Activated T-helper 9 cell treated with anti-CD3 and anti-CD28 coated beads, Interleukin-2, amount 50 U/mL, for 16 hours (primary cell): Measurements from ENCODE around the gene INHBE.
"Not testable (repeated sequence)": the region's sequence is repeated elsewhere in the genome, so short reads cannot be mapped to it uniquely, and the experiment has no call there.

Experiments
- DNase-seq: peaks from one replicate; pipeline ENCODE4 v3.0.0-alpha.2; 2020; ENCODE audit warnings: low read depth

INHBE gene

GRCh38 chr12:57454566-57455373 lies at the start of gene INHBE:
Gene INHBE, plus strand, starts transcription at chr12:57455307. Its CDS starts 230 bp downstream, at chr12:57455537.
- no peak for DNase-seq

DNA sequence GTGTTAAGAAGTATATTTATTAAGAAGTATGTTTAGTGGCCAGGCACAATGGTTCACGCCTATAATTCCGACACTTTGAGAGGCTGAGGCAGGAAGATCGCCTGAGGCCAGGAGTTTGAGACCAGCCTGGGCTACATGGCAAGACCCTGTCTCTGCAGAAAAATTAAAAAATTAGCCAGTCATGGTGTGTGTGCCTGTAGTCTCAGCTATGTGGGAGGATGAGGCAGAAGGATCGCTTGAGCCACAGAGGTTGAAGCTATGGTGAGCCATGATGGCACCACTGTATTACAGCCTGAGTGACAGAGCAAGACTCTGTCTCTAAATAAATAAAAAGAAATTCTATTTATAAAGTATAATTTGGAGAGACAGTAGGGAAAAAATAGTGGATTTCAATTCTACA lies 44.6 kb upstream of the INHBE start:
- no peak for DNase-seq

DNA sequence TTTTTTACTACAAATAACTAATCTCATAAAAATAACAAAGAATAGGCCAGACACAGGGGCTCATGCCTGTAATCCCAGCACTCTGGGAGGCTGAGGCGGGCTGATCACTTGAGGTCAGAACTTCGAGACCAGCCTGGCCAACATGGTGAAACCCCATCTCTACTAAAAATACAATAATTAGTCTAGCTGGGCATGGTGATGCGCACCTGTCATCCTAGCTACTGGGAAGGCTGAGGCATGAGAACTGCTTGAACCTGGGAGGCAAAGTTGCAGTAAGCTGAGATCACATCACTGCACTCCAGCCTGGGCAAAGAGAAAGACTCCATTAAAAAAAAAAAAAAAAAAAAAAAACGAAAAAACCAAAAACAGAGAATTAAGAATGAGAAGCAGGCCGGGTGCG lies 40.9 kb upstream of the INHBE start:
- DNase-seq, result not testable (repeated sequence)

- no peak for DNase-seq
Observed at GRCh38 chr12:57415088-57415487, 40.0 kb upstream of the INHBE start.

DNA sequence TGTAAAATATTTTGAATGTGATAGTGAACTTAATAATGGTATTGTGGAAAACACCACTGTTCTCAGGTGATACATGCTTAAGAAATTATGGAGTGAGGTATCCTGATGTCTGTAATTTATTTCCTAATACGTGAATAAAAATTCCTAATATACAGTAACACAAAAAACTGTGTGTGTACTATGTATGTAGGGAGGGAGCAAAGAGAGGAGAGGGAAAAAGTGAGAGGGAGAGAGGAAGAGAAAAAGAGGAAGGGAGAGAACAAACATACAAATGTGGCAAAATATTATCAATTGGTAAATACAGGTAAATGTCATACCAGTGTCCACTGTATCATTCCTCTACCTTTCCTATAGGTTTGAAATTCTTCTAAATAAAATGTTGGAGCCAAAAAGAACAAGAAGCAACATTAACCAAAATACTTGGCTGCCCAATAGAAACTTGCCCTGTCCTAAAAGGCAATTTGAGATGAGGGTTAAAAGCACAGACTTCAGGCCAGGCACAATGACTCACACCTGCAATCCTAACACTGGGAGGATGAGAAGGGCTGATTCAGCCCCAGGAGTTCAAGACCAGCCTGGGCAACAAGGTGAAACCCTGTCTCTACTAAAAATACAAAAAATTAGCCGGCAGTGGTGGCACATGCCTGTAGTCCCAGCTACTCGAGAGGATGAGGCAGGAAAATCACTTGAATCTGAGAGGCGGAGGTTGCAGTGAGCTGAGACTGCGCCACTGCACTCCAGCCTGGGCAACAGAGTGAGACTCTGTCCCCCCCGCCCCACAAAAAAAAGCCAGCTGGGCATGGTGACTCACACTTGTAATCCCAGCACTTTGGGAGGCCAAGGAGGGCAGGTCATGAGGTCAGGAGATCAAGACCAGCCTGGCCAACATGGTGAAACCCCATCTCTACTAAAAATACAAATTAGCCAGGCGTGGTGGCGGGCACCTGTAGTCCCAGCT lies 38.8 kb upstream of the INHBE start:
- no peak for DNase-seq

DNA sequence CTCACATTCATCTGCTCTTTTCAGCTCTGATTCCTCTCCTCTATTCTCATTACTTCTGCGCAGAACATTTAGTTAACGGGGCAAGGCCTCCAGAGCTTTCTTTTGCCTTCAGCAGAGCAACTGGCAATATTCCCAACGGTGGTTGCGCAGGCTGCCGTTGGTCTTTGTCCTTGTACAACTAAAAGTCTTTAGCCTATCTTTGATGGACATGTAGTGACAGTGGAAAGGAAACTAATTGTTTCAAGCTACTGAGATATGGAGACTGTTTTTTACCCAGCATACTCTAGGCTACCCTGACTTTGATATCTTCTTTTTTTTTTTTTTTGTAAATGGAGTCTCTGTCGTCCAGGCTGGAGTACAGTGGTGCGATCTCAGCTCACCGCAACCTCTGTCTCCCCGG lies 36.9 kb upstream of the INHBE start:
- DNase-seq, result no peak

GRCh38 chr12:57419495-57419894 lies 35.6 kb upstream of the INHBE start:
- no peak for DNase-seq

GRCh38 chr12:57420482-57420881 lies 34.6 kb upstream of the INHBE start:
- no peak for DNase-seq

DNA sequence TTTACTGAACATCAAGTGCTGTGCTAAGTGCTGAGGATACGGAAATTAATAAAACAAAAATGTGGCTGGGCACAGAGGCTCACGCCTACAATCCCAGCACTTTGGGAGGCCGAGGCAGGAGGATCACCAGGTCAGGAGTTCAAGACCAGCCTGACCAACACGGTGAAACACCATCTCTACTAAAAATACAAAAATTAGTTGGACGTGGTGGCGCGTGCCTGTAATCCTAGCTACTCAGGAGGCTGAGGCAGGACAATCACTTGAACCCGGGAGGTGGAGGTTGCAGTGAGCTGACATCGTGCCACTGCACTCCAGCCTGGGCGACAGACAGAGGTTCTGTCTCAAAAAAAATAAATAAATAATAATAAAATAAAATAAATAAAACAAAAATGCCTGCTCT lies 28.2 kb upstream of the INHBE start:
- not testable (repeated sequence) for DNase-seq

DNA sequence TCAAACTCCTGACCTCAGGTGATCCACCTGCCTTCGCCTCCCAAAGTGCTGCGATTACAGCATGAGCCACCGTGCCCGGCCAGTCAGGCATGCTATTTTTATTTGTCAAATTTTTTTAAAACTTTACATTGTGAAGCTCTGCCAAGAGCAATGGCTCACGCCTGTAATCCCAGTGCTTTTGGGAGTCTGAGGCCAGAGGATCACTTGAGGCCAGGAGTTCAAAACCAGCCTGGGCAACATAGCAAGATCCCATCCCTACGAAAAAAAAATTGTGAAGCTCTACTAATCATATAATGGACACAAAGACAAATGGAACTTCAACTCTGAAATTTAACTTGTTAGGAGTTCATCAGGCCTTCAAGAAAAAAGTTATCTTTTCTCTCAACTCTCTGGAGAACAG lies 26.1 kb upstream of the INHBE start:
- no peak for DNase-seq

GRCh38 chr12:57429473-57430111 lies 25.5 kb upstream of the INHBE start:
- DNase-seq, result no peak

DNA sequence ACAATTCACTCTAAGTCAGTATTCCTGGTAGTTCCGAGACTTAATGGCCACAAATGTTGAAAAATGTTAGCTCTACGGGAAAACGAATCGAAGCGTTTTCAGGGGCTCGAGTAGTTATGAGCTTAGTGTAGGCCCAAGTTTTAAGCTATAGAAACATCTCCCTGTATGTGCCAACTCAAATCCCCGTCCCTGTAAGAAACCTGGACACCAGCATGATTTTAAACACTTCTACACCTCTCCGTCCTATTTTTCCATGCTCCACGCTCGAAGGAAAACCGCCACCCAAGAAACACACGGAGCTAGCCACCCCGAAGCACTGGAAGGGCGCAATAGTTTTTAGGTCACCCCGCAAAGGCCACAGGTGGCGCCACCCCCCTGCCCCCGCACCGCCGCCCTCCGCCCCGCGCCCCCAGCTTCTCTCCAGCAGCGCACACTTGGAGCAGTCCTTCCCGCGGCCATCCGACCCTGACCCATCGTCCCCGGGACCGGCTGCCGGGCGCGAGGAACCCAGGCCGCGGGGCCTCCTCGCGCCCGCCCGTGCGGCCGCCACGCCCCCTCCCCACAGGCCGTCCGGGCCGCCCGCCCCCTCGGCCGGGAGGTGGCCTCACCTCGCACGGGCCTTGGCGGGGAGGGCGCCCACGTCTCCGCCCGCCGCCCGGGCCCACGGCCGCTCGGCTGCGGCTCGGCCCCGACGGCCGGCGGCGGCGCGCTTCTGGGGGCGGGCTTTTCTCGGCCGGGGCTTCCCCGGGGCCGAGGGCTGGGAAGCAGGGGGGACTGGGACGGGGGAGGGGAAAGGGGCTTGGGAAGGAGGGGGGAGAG lies 24.8 kb upstream of the INHBE start:
- DNase-seq, result no peak

GRCh38 chr12:57430931-57431566 lies 24.1 kb upstream of the INHBE start, which contains the start of gene R3HDM2:
Gene R3HDM2, minus strand, starts transcription at chr12:57431043. Its CDS starts 120,615 bp downstream, at chr12:57310428.
- peak; percentile 95 for DNase-seq

- DNase-seq, result no peak
Observed at GRCh38 chr12:57431654-57432188, 23.4 kb upstream of the INHBE start.

DNA sequence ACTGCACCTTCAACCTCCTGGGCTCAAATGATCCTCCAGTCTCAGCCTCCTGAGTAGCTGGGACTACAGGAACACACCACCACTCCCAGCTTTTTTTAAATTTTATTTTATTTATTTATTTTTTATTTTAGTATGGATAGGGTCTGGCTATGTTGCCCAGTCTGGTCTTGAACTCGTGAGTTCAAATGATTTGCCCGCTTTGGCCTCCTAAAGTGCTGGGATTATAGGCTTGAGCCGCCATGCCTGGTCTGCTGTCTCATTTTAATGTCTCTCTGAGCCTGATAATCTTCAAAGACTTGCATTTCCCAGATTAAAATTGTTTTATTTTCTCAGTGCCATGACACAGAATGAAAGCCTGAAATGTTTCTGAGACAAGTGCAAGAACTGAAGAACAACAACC lies 21.7 kb upstream of the INHBE start:
- DNase-seq, result no peak

GRCh38 chr12:57434517-57435223 lies 20.4 kb upstream of the INHBE start, which contains the start of gene INHBC:
Gene INHBC, plus strand, starts transcription at chr12:57434784. Its CDS starts 103 bp downstream, at chr12:57434887.
- DNase-seq, result no peak

DNA sequence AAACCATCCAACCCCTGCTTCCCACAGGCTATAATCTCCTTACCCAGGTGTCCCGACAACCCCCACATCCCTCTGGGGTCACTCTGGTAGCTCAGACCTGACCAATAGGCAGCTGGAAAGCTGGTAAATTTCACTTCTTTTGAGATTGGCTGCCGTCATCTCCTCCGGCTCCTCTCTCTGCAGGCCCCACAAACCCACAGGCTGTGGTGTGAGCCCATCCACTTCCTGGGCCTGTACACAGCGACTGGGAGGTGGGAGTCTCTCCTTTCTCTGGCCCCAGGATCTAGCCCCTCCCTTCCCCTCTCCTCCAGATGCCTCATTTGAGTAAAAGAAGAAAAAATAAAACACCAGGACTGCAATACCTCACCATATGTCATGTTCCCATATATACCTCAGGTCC lies 19.8 kb upstream of the INHBE start:
- DNase-seq, result no peak

DNA sequence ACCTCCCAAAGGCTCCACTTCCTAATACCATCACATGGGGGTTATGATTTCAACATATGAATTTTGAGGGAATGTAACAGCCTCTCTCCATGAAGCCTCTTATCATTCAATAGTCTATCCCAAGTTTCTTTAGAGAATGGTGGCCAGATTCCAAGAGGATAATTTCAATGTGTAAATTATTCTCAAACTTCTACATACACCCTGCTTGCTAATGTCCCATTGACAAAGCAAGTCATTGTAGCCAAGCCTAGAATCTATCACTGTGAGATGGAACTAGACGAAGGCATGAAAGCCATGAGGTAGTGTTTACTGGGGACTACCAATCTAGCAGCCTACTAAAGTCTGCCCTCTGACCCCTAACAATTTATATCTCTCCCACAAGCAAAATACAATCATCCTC lies 16.7 kb upstream of the INHBE start:
- DNase-seq, result no peak

- no peak for DNase-seq
Observed at GRCh38 chr12:57439762-57440266, 15.3 kb upstream of the INHBE start.

- not testable (repeated sequence) for DNase-seq
Observed at GRCh38 chr12:57441393-57441792, 13.7 kb upstream of the INHBE start.
